Activated naive CD8-positive, alpha-beta T cell (primary cell): ENCODE measurements around the gene ZFPL1.
A peak's percentile ranks its signal among the peaks of the same experiment; 100 is the strongest.

Source experiments
- H3K27ac Mint-ChIP-seq: one replicate; pipeline ENCODE4 v1.8.0; 2021; ENCODE audit warnings: mixed read lengths
- H3K27me3 Mint-ChIP-seq: one replicate; pipeline ENCODE4 v1.8.0; 2021; ENCODE audit warnings: mixed read lengths
- H3K36me3 Mint-ChIP-seq: one replicate; pipeline ENCODE4 v1.8.0; 2021; ENCODE audit warnings: mixed read lengths
- H3K4me1 Mint-ChIP-seq: one replicate; pipeline ENCODE4 v1.8.0; 2021; ENCODE audit warnings: low read depth, mixed read lengths
- H3K4me3 Mint-ChIP-seq: one replicate; pipeline ENCODE4 v1.8.0; 2021; ENCODE audit warnings: mild to moderate bottlenecking, mixed read lengths
- H3K9me3 Mint-ChIP-seq: one replicate; pipeline ENCODE4 v1.8.0; 2021; ENCODE audit warnings: low read depth, mixed read lengths

The ZFPL1 gene

DNA sequence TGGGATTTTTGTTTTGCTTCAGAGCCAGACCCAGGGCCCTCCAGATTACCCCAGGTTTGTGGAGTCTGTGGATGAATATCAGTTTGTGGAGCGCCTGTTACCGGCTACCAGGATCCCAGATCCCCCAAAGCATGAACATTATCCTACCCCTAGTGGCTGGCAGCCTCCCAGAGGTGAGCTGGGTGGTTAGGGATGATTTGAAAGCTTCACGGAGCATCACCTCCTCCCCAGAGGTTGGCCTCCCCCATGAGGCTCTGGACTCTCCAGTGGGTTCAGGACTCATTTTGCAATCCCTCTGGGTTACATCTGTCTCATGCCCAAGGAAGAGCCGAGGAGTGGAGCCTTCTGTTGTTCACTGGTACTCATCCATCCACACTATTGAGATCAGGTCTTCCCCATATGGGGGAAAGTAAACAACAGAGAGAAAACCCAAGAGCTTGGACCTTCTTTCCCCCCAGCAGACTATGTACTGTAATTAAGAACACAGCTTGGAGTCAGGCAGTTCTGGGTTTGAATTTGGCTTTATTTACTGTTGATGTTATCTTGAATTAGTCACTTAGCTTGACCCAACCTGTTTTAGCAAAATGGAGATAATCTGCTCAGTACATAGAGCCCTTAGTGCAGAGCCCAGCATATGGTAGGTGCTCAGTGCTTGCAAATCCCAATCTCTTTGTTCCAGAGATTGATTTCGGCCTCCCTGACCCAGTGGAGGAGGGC is 40.6 kb downstream of the ZFPL1 start:
- Mint-ChIP-seq H3K4me3 (peak overlapping the region; percentile 61), H3K4me1 (peaks cover 34% of the 10 kb centered on the region), H3K27ac (peak overlapping the region; percentile 38), H3K9me3 (no peaks in the 10 kb centered on the region), H3K27me3 (no peaks in the 10 kb centered on the region), H3K36me3 (peaks cover 11% of the 10 kb centered on the region)

GRCh38 chr11:65125197-65126056 is 41.4 kb downstream of the ZFPL1 start:
- peaks cover 8% of the 10 kb centered on the region for H3K36me3 Mint-ChIP-seq
- no peak overlapping the region for H3K4me3 Mint-ChIP-seq
- no peaks in the 10 kb centered on the region for H3K9me3 Mint-ChIP-seq
- H3K4me1 Mint-ChIP-seq, result peaks cover 27% of the 10 kb centered on the region
- H3K27ac Mint-ChIP-seq, result no peak overlapping the region
- no peaks in the 10 kb centered on the region for H3K27me3 Mint-ChIP-seq

DNA sequence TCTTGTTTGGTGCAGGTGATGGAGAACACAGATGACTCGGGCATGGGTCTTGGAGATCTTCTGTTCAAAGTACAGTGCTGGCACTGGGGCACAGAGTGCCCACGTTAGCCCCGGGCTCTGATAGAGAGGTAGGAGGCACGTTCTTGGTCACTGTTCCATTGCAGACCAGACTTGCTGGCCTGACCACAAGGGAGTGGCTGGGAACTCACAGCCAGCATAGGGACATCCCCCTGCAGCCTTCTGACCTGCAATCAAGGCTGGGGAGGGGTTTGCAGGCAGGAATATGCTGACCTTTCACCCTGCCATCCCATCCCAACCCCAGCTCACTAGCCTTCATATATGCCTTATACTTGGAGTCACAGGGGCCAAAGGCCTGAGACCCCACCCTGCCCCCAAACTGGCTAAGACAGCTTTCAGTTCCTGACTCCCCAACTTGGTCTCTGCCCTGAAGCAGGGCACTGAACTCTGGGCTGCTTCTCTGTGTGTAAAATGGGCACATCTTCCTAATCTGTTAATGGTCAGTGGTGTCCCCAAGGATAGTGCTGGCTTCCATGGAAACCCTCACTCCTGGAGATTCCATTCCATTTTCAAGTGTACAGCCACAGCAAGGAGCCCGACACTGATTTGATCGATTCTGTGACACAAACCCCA is 42.7 kb downstream of the ZFPL1 start:
- Mint-ChIP-seq H3K36me3 (peaks cover 3% of the 10 kb centered on the region), H3K27me3 (no peaks in the 10 kb centered on the region), H3K27ac (no peak overlapping the region), H3K9me3 (no peaks in the 10 kb centered on the region), H3K4me1 (peaks cover 21% of the 10 kb centered on the region), H3K4me3 (no peak overlapping the region)

DNA sequence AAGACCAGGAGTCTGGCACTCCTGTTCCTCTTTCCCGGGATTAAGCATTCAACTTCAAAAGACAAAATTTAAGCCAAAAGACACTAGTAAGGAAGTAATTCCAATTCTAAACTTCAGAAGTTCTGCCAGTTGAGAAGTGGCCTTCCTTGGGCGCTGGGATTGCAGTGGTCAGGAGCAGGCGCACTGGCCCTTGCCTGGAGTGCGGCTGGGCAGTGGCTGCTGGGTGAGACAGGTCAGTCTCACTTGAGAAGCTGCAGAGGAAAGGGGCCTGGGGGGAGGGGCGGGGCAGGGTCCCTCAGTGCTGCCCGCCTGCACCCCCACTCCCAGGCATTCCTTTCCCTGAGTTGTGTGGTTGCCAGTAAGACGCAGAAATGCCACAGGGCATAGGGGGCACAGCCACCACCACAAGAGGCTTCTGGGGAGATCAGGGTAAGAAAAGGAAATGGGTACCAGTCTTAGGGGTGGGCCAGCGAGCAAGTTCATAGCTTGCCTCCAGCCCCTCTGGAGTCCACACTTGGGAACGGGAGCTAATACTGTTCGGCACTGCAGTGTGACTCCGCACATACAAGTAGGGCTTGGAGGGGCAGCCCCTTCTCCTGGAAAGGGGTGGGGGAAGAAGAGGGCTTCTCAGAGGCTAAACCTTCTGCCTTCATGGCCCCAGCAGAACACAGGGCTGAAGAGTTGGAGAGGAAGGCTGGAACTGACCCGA is 43.6 kb downstream of the ZFPL1 start:
- Mint-ChIP-seq H3K27me3 (no peaks in the 10 kb centered on the region), H3K36me3 (no peaks in the 10 kb centered on the region), H3K27ac (no peak overlapping the region), H3K9me3 (no peaks in the 10 kb centered on the region), H3K4me1 (peaks cover 18% of the 10 kb centered on the region), H3K4me3 (no peak overlapping the region)

- Mint-ChIP-seq H3K27me3 (no peaks in the 10 kb centered on the region), H3K36me3 (no peaks in the 10 kb centered on the region), H3K9me3 (no peaks in the 10 kb centered on the region), H3K4me3 (no peak overlapping the region), H3K27ac (no peak overlapping the region), H3K4me1 (peaks cover 23% of the 10 kb centered on the region)
Observed at GRCh38 chr11:65128182-65129145, 44.4 kb downstream of the ZFPL1 start.

GRCh38 chr11:65129649-65130441 is 45.8 kb downstream of the ZFPL1 start:
- Mint-ChIP-seq H3K27me3 (no peaks in the 10 kb centered on the region), H3K4me3 (no peak overlapping the region), H3K9me3 (no peaks in the 10 kb centered on the region), H3K27ac (no peak overlapping the region), H3K36me3 (no peaks in the 10 kb centered on the region), H3K4me1 (peaks cover 18% of the 10 kb centered on the region)

DNA sequence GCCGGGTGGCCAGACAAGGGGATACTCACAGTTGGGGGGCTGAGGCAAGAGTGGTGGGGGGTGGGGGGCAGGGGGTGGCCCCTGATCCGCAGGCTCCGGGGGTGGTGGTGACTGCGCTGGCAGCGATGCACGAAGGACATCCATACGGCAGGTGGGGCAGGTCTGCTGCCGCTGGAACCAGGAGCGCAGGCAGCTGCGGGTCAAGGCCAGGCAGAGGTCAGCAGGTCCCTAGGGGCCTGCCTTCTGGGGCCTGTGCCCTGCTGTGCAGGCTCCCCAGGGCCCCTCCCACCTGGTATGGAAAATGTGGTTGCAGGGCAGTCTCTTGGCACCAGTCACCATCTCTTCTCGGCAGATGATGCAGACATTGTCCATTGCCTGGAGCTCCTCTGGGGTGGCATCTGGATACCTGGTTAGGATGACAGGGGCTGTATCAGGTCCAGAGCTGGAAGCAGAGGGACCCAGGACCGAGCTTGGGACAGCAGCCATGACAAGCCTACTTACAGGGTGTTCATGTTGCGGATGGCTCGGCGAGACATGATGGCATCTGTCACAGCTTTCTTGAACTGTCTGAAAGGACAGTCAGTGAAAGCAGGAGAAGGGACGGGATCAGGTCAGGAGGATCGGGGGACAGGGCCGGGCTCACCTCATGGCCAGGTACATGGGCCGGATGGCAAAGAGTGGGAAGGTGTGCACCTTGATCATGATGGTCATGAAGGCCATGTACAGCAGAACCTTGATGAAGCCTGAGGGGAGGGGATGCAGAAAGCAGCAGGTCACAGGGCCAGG is 46.8 kb downstream of the ZFPL1 start:
- peaks cover 24% of the 10 kb centered on the region for H3K4me1 Mint-ChIP-seq
- H3K27ac Mint-ChIP-seq, result peak overlapping the region; percentile 70
- peak overlapping the region; percentile 23 for H3K4me3 Mint-ChIP-seq
- H3K9me3 Mint-ChIP-seq, result no peaks in the 10 kb centered on the region
- H3K36me3 Mint-ChIP-seq, result no peaks in the 10 kb centered on the region
- H3K27me3 Mint-ChIP-seq, result no peaks in the 10 kb centered on the region

DNA sequence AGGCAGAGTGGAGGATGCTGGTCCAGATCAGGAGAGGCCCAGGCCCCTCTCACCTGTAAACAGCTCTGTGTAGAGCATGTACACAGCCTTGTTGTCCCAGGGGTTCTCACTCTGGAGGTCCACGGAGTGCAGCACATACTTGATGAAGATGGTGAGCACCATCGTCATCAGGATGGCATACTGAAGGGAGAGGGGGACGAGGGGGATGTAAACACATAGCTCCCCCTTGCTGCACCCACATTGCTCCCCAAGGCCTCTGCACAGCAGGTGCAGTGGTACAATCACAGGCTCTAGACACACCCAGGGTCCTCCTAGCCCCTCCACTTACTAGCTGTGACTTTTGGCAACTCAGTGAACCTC is 47.4 kb downstream of the ZFPL1 start:
- no peaks in the 10 kb centered on the region for H3K9me3 Mint-ChIP-seq
- H3K36me3 Mint-ChIP-seq, result no peaks in the 10 kb centered on the region
- peaks cover 30% of the 10 kb centered on the region for H3K4me1 Mint-ChIP-seq
- peak overlapping the region; percentile 70 for H3K27ac Mint-ChIP-seq
- no peaks in the 10 kb centered on the region for H3K27me3 Mint-ChIP-seq
- peak overlapping the region; percentile 23 for H3K4me3 Mint-ChIP-seq

- Mint-ChIP-seq H3K4me3 (no peak overlapping the region), H3K27ac (peak overlapping the region; percentile 10), H3K9me3 (no peaks in the 10 kb centered on the region), H3K27me3 (no peaks in the 10 kb centered on the region), H3K4me1 (peaks cover 34% of the 10 kb centered on the region), H3K36me3 (no peaks in the 10 kb centered on the region)
Observed at GRCh38 chr11:65131895-65132237, 47.8 kb downstream of the ZFPL1 start.

DNA sequence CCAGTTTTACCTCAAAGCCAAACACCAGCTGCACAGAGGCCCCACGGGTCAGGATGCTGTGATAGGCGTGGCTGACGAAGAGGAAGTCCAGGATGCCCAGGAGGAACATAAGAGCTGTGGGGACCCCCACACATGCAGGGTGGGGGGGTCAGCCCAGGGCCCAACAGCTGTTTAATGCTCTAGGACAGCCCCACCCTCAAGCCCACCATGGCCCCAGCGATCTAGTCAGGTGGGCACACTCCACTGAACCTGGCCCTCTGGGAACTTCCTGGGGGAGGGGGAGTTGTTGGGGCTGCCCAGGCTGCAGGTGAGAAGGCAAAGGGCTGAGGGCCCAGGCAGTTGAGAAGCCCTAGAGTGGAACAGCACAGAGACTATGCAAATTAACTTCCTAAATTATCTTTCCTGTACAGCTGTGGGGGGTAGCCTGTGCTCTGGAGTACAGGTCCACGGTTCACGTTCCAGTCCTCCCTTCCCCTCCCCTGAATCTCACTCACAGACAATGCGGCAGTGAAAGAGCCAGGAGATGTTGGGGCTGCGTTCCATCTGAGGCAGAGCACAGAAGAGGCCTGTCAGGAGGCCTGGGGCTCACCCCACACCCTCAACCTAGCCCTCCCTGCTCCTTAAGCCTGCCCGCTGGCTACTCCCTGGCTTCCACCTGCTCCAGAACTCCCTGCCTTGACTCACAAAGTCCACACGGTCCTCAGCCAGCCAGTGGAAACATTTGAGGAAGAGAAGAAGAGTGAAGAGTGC is 48.4 kb downstream of the ZFPL1 start:
- no peaks in the 10 kb centered on the region for H3K36me3 Mint-ChIP-seq
- peak overlapping the region; percentile 99 for H3K4me3 Mint-ChIP-seq
- peaks cover 35% of the 10 kb centered on the region for H3K4me1 Mint-ChIP-seq
- H3K27ac Mint-ChIP-seq, result peak overlapping the region; percentile 80
- no peaks in the 10 kb centered on the region for H3K9me3 Mint-ChIP-seq
- no peaks in the 10 kb centered on the region for H3K27me3 Mint-ChIP-seq

GRCh38 chr11:65132988-65133700 is 49.1 kb downstream of the ZFPL1 start:
- peak overlapping the region; percentile 97 for H3K27ac Mint-ChIP-seq
- H3K9me3 Mint-ChIP-seq, result no peaks in the 10 kb centered on the region
- no peaks in the 10 kb centered on the region for H3K27me3 Mint-ChIP-seq
- H3K36me3 Mint-ChIP-seq, result no peaks in the 10 kb centered on the region
- H3K4me3 Mint-ChIP-seq, result peak overlapping the region; percentile 99
- H3K4me1 Mint-ChIP-seq, result peaks cover 38% of the 10 kb centered on the region

GRCh38 chr11:65133724-65134123 is 49.7 kb downstream of the ZFPL1 start:
- Mint-ChIP-seq H3K27ac (peak overlapping the region; percentile 97), H3K36me3 (no peaks in the 10 kb centered on the region), H3K27me3 (no peaks in the 10 kb centered on the region), H3K4me3 (peak overlapping the region; percentile 99), H3K9me3 (no peaks in the 10 kb centered on the region), H3K4me1 (peaks cover 38% of the 10 kb centered on the region)
